Mesothelial cell of epicardium (in vitro differentiated cells): Measurements from ENCODE around the gene OPN1MW3. TPM values are rescaled to one million over a fixed set of nuclear protein-coding genes. Genes with fewer than 3 reads are reported as not detected.
A peak's percentile ranks its signal among the peaks of the same experiment; 100 is the strongest.

Experiments used
- DNase-seq, 2 experiments: peaks; one replicate each; pipeline ENCODE4 v3.0.0; 2021; ENCODE audit warnings: low spot score in 2 of 2; ENCODE audit not compliant: unreplicated experiment in 2 of 2
- H3K27ac Mint-ChIP-seq: 2 replicates; pipeline ENCODE4 v1.8.0; 2021; ENCODE audit warnings: mixed read lengths
- H3K27me3 Mint-ChIP-seq: 2 replicates; pipeline ENCODE4 v1.8.0; 2021; ENCODE audit warnings: low read depth, mixed read lengths
- H3K36me3 Mint-ChIP-seq: 2 replicates; pipeline ENCODE4 v1.8.0; 2021; ENCODE audit warnings: mixed read lengths
- H3K4me1 Mint-ChIP-seq: 2 replicates; pipeline ENCODE4 v1.8.0; 2021; ENCODE audit warnings: mixed read lengths
- H3K4me3 Mint-ChIP-seq: 2 replicates; pipeline ENCODE4 v1.8.0; 2021; ENCODE audit warnings: mild to moderate bottlenecking, moderate library complexity, mixed read lengths
- H3K9me3 Mint-ChIP-seq: 2 replicates; pipeline ENCODE4 v1.8.0; 2021; ENCODE audit warnings: mixed read lengths
- total RNA-seq: library from RNA; stranded (reverse); gene quantifications from 3 replicates; pipeline ENCODE4 v1.2.1, GENCODE V29; 2021
- TF ChIP-seq, protein P1 (sequence below): fragments of 200-600 bp; sonication (generic); IDR thresholded peaks from one replicate; pipeline ENCODE4 v1.5.0; 2021; ENCODE audit warnings: antibody characterized with exemption; ENCODE audit not compliant: unreplicated experiment

The OPN1MW3 gene
- total RNA-seq, 1 donor from 2014 or later, result not detected

DNA sequence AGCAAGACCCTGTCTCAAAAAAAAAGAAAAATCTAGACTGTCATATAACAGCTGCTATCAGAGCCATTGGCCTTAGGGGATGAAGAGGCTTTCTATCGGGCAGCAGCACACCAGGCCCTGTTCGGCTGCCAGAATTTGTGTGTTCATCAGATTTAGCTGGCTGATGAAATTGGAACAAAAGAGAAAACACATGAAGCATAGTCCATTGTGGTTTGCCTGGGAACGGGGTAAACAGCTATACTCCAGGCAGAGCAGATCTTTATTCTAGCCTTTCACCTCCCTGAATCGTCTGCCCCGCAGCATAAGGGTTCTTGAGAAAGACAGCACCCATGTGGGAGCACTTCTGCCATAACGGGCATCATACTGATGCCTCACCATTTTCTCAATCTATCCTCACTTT is 49.8 kb downstream of the OPN1MW3 start:
- H3K9me3 Mint-ChIP-seq, result peaks cover 26% of the 10 kb centered on the region
- DNase-seq, result no peak

DNA sequence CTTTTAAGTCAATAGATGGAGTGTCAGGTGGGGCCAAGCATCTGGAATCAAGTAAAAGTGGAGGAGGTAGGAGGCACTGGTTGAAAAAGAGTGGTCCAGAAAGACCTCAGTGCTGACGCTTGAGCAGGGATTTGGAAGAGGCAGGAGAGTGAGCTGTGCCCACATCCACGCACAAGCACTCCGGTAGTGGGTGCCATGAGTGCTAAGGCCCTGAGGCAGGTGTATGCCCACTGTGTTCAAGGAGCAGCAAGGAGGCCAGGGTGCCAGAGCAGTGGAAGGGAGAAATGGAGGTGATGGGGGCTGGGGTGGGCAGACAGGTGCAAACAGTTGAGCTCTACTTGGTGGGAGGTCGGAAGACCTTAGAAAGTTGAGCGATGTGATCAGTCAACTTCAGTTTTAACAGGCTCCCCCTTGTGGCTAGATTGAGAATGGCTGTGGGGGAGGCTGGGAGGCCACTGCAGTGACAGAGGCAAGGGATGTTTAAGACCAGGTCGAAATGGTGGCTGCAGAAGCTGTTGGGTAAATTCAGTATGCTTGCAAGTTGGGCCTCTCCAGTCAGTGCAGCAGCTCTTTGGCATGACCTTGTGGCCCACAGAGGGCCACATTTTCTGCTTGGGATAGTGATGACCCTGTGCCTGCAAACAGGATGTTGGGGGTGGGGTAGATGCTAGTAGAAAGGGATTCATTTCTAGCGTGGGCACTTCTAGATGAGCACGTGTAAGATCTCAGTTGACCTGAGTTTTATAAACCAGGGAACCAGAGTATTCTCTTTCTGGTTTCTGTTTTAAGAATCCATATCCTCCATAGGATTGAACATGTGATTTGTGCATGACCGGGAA is 50.9 kb downstream of the OPN1MW3 start:
- TF ChIP-seq, protein P1, sequence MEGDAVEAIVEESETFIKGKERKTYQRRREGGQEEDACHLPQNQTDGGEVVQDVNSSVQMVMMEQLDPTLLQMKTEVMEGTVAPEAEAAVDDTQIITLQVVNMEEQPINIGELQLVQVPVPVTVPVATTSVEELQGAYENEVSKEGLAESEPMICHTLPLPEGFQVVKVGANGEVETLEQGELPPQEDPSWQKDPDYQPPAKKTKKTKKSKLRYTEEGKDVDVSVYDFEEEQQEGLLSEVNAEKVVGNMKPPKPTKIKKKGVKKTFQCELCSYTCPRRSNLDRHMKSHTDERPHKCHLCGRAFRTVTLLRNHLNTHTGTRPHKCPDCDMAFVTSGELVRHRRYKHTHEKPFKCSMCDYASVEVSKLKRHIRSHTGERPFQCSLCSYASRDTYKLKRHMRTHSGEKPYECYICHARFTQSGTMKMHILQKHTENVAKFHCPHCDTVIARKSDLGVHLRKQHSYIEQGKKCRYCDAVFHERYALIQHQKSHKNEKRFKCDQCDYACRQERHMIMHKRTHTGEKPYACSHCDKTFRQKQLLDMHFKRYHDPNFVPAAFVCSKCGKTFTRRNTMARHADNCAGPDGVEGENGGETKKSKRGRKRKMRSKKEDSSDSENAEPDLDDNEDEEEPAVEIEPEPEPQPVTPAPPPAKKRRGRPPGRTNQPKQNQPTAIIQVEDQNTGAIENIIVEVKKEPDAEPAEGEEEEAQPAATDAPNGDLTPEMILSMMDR, result peak; percentile 69
- H3K36me3 Mint-ChIP-seq, result no peaks in the 10 kb centered on the region
- H3K4me3 Mint-ChIP-seq, result no peak overlapping the region
- peaks cover 23% of the 10 kb centered on the region for H3K9me3 Mint-ChIP-seq
- H3K27me3 Mint-ChIP-seq, result no peaks in the 10 kb centered on the region
- peaks cover 5% of the 10 kb centered on the region for H3K4me1 Mint-ChIP-seq
- DNase-seq, result peak in 1 of 2 experiments; percentile 53
- H3K27ac Mint-ChIP-seq, result no peak overlapping the region

More for the DNA sequence above, 49.8 kb downstream of the OPN1MW3 start:
- Mint-ChIP-seq H3K27ac (no peak overlapping the region), H3K36me3 (no peaks in the 10 kb centered on the region), H3K4me3 (no peak overlapping the region), H3K4me1 (peaks cover 5% of the 10 kb centered on the region), H3K27me3 (no peaks in the 10 kb centered on the region)
- TF ChIP-seq, protein P1, result no peak

- no peak overlapping the region for H3K4me3 Mint-ChIP-seq
- peaks cover 21% of the 10 kb centered on the region for H3K9me3 Mint-ChIP-seq
- H3K36me3 Mint-ChIP-seq, result no peaks in the 10 kb centered on the region
- TF ChIP-seq, protein P1, result no peak
- no peaks in the 10 kb centered on the region for H3K27me3 Mint-ChIP-seq
- DNase-seq, result no peak
- H3K27ac Mint-ChIP-seq, result no peak overlapping the region
- H3K4me1 Mint-ChIP-seq, result no peaks in the 10 kb centered on the region
These were observed 51.8 kb downstream of the OPN1MW3 start for GRCh38 chrX:154309041-154309775.

- H3K4me3 Mint-ChIP-seq, result no peak overlapping the region
- no peak overlapping the region for H3K27ac Mint-ChIP-seq
- DNase-seq, result no peak
- H3K27me3 Mint-ChIP-seq, result no peaks in the 10 kb centered on the region
- TF ChIP-seq, protein P1, result no peak
- H3K4me1 Mint-ChIP-seq, result no peaks in the 10 kb centered on the region
- peaks cover 21% of the 10 kb centered on the region for H3K9me3 Mint-ChIP-seq
- no peaks in the 10 kb centered on the region for H3K36me3 Mint-ChIP-seq
These were observed 53.5 kb downstream of the OPN1MW3 start for GRCh38 chrX:154310616-154311536.

- Mint-ChIP-seq H3K4me3 (no peak overlapping the region), H3K9me3 (peaks cover 21% of the 10 kb centered on the region), H3K27me3 (no peaks in the 10 kb centered on the region), H3K4me1 (no peaks in the 10 kb centered on the region), H3K27ac (no peak overlapping the region), H3K36me3 (no peaks in the 10 kb centered on the region)
- DNase-seq, result no peak
- TF ChIP-seq, protein P1, result no peak
These were observed 54.7 kb downstream of the OPN1MW3 start for GRCh38 chrX:154312116-154312515.
